Naive B cell (primary cell): ENCODE data around the gene SRRD. TPM values are rescaled to one million over a fixed set of nuclear protein-coding genes. Genes with fewer than 3 reads are reported as not detected.

Experiments used
- ATAC-seq, 2 donors: fragments of 150-1000 bp; cut with Tn5 transposase; 2 replicates each; pipeline ENCODE4 v1.10.0; 2021; ENCODE audit warnings: low read depth in 2 of 2, mild to moderate bottlenecking in 2 of 2, moderate library complexity in 2 of 2
- DNase-seq: peaks from one replicate; pipeline ENCODE4 v3.0.0; 2022
- H3K27ac Mint-ChIP-seq, 6 donors: one replicate each; pipeline ENCODE4 v1.8.0; 2020 to 2022; ENCODE audit warnings: mild to moderate bottlenecking in 6 of 6, mixed read lengths in 6 of 6, moderate library complexity in 5 of 6, inconsistent platforms in 2 of 6
- H3K27me3 Mint-ChIP-seq, 3 donors: one replicate each; pipeline ENCODE4 v1.8.0; 2021 to 2022; ENCODE audit warnings: mixed read lengths in 3 of 3, mild to moderate bottlenecking in 1 of 3
- H3K36me3 Mint-ChIP-seq, 2 donors: one replicate each; pipeline ENCODE4 v1.8.0; 2020 to 2022; ENCODE audit warnings: mixed read lengths in 2 of 2, inconsistent platforms in 1 of 2, mild to moderate bottlenecking in 1 of 2
- H3K4me1 Mint-ChIP-seq, 3 donors: one replicate each; pipeline ENCODE4 v1.8.0; 2020 to 2022; ENCODE audit warnings: mixed read lengths in 3 of 3, inconsistent platforms in 1 of 3, mild to moderate bottlenecking in 1 of 3, moderate library complexity in 1 of 3
- H3K4me3 Mint-ChIP-seq, 8 donors: one replicate each; pipeline ENCODE4 v1.8.0; 2020 to 2022; ENCODE audit warnings: mild to moderate bottlenecking in 8 of 8, mixed read lengths in 8 of 8, moderate library complexity in 8 of 8, inconsistent platforms in 2 of 8
- H3K9me3 Mint-ChIP-seq, 7 donors: one replicate each; pipeline ENCODE4 v1.8.0; 2020 to 2022; ENCODE audit warnings: mixed read lengths in 7 of 7, mild to moderate bottlenecking in 5 of 7, inconsistent platforms in 2 of 7, moderate library complexity in 1 of 7
- polyA plus RNA-seq, 6 donors: library from polyadenylated mRNA; unstranded; fragments of 300-500 nt; fragmentation: Illumina TruSeq; gene quantifications; one replicate each; pipeline ENCODE4 v1.2.3, GENCODE V29; 2021; ENCODE audit warnings: low read depth in 6 of 6

The SRRD gene
- polyA plus RNA-seq, 6 donors from 2014 or later: 17.5 to 28.3 (median 22.7) TPM

DNA sequence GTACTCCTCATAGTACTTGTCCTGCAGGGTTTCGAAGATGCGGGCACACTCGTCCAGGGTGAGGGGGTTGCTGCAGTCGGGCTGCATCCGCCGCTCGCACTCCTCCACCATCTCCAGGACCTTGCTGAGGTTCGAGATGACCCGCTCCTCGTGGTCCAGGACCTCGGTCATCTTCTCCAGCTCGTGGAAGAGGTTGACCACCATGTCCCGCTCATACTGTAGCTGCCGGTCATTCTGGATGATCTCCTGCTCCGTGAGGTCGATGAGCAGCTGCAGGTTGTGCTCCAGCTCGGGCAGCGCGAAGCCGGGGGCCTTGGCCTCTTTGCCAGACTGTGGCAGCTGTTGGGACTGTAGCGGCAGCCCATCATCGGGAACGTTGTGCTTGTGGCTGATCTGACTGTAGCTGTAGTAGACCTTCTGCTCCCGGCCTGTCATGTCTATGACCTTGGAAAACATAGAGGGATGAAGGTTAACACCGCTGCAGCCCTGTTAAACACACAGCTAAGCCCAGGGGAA lies 15.6 kb downstream of the SRRD start:
- Mint-ChIP-seq H3K27me3 (no peaks in the 10 kb centered on the region), H3K36me3 (peaks cover 27 to 32% of the 10 kb centered on the region in 2 donors), H3K9me3 (no peaks in the 10 kb centered on the region), H3K27ac (peak overlapping the region in 2 of 6 donors; percentile 15 to 61), H3K4me1 (peaks cover 15 to 21% (median 17%) of the 10 kb centered on the region in 3 donors), H3K4me3 (no peak overlapping the region)
- no peak for DNase-seq
- ATAC-seq: no peak

DNA sequence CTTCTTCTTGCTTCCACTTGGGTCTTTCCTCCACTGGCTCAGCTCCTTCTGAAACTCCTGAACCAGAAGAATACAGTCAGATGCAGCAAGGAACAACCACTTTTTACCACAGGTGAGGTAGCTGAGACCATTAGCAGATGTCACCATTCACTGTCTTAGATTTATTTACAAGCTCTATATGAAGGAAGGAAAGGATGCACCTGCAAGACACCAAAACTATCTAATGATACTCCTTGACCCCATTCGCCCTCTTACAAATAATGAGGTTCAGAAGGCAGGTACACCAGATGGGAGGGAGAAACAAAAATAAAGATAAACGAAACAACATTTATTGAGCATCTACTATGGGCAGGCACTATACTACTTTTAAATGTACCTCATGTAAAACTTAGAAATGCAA lies 18.3 kb downstream of the SRRD start:
- peak overlapping the region in 1 of 6 donors; percentile 28 for H3K27ac Mint-ChIP-seq
- DNase-seq (no peak), ATAC-seq (no peak)
- peaks cover 30 to 33% of the 10 kb centered on the region in 2 donors for H3K36me3 Mint-ChIP-seq
- peaks cover 14 to 24% (median 21%) of the 10 kb centered on the region in 3 donors for H3K4me1 Mint-ChIP-seq
- H3K4me3 Mint-ChIP-seq: no peak overlapping the region
- H3K27me3 Mint-ChIP-seq: no peaks in the 10 kb centered on the region
- H3K9me3 Mint-ChIP-seq: no peaks in the 10 kb centered on the region

DNA sequence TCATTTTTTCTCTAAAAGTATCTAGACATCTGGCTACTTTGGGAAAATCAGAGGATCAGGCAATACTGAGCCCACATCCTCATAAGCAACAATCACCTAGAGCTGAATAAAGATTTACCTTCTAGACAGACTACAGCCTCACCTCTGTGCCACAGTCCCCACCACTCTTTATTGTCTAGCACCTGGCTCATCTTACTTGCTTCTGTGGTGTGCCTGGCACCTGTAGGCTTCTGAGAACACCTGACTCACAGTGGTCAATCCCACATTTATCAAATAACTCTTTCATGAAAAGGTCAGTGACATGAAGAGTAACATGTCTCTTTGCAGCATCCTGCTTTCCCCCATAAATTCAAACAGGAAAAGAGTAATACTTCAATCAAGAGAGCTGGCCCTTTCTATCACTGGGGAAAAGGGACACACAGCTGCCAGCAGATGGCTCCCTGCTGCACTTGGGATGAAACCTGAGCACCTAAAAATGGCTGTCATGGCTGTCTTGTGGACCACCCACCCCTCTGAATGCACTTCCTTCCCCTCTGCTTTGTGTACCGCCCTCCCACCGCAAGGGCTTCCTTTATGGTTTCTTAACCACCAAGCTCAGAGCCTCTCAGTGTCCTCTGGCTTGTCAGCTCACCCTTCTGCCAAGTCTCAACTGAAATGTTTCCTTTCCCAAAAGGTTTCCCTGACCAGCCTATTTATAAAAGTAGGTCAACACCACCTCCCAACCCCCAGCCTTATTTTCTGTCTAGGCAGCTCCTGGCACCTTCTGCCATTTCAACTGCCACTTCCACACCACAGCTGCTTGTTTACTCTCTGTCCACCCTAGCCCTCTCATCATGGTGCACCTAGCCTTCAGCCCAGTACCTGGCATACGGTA lies 19.2 kb downstream of the SRRD start:
- Mint-ChIP-seq H3K27me3 (no peaks in the 10 kb centered on the region), H3K36me3 (peaks cover 28 to 30% of the 10 kb centered on the region in 2 donors), H3K27ac (peak overlapping the region; percentile 70 to 97 (median 90)), H3K4me1 (peaks cover 12 to 24% (median 21%) of the 10 kb centered on the region in 3 donors), H3K9me3 (no peaks in the 10 kb centered on the region), H3K4me3 (peak overlapping the region in 7 of 8 donors; percentile 10 to 78 (median 50))
- ATAC-seq (peak; percentile 97 to 99), DNase-seq (peak; percentile 65)

DNA sequence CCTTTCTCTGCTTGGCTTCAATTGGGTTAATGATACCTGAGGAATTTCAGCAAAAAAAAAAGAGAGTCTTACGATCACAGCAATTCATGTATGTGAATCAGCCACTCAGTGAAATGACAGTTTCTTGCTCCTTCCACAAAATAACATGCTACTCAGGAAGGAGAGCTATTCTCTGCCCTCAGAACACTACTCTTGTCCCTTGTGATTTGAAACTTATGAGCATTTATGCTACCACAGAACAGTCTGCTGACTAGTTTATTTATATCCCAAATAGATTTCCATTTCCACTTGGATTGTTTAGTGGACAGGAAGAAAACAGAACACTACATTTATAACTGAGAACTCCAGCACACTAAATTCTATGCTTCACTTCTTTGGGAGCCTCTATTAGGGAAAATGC lies 20.1 kb downstream of the SRRD start:
- ATAC-seq: no peak
- peaks cover 29 to 30% of the 10 kb centered on the region in 2 donors for H3K36me3 Mint-ChIP-seq
- no peaks in the 10 kb centered on the region for H3K27me3 Mint-ChIP-seq
- H3K27ac Mint-ChIP-seq: peak overlapping the region in 4 of 6 donors; percentile 76 to 97 (median 84)
- H3K9me3 Mint-ChIP-seq: no peaks in the 10 kb centered on the region
- no peak for DNase-seq
- H3K4me1 Mint-ChIP-seq: peaks cover 12 to 24% (median 22%) of the 10 kb centered on the region in 3 donors
- H3K4me3 Mint-ChIP-seq: peak overlapping the region in 4 of 8 donors; percentile 30 to 75 (median 53)

DNA sequence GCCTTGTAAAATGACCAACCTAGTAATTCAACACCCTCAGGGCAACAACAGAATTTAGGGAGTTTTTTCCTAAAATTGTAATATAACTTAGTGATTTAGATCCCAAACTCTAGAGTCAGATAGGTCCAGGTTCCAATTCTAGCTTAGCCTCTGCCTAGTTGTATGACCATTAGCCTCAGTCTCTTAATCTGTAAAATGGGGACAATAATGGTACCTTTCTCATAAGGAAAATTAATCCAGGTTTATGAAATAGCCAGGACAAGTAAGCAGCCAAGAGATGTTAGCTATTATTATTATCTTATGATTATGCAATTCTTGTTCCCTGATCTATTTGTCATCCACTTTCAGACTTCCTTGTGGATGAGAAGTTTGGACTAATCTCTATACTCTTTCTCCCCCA lies 24.5 kb downstream of the SRRD start:
- Mint-ChIP-seq H3K4me3 (peak overlapping the region in 2 of 8 donors; percentile 20 to 41), H3K27me3 (no peaks in the 10 kb centered on the region), H3K27ac (peak overlapping the region in 1 of 6 donors; percentile 14), H3K4me1 (peaks cover 27 to 48% (median 47%) of the 10 kb centered on the region in 3 donors), H3K36me3 (peaks cover 14 to 23% of the 10 kb centered on the region in 2 donors), H3K9me3 (no peaks in the 10 kb centered on the region)
- ATAC-seq (no peak), DNase-seq (no peak)

DNA sequence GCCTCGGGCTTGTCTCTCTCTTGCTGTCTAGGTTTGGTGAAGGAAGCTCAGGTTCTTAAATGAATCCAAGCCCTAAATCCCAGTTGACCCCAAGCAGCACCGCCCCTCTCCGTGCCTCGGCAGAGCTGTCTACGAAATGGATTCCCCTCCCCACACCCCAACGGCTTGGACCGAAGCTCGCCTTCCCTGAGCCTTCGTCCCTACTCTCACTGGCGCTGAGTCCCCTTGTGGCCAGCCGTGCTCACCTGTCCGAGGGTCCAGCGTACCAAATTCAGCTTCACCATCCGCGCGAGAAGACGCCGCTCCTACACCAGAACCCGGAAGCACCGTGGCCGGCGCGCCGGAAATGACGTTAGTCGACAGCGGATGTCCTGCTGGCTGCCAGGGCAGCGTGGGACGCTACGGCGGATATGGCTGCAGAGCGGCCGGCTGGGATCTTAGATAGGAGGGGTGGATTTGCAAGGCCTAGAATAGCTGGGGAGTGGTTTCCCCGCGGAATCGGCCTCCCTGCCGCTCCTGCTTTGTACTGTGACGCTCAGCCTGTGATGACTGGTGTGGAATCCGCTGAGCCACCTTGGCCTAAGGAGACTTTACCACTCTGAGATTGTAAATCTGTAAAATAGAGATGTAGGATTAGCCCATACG lies 28.6 kb downstream of the SRRD start, which contains the start of gene TFIP11:
Gene TFIP11 (minus strand): TSS at position 325 of the 645 bp plus-strand sequence. CDS start 2,201 bp downstream, outside the sequence.
- peaks cover 0 to 9% of the 10 kb centered on the region in 2 donors for H3K36me3 Mint-ChIP-seq
- H3K27me3 Mint-ChIP-seq: no peaks in the 10 kb centered on the region
- peaks cover 31 to 44% (median 40%) of the 10 kb centered on the region in 3 donors for H3K4me1 Mint-ChIP-seq
- peak; percentile 98 to 99 for ATAC-seq
- no peaks in the 10 kb centered on the region for H3K9me3 Mint-ChIP-seq
- peak within 1 kb of the TSS; percentile 97 to 100 (median 99) for H3K4me3 Mint-ChIP-seq
- peak within 1 kb of the TSS; percentile 96 to 99 (median 98) for H3K27ac Mint-ChIP-seq
- peak; percentile 83 for DNase-seq

DNA sequence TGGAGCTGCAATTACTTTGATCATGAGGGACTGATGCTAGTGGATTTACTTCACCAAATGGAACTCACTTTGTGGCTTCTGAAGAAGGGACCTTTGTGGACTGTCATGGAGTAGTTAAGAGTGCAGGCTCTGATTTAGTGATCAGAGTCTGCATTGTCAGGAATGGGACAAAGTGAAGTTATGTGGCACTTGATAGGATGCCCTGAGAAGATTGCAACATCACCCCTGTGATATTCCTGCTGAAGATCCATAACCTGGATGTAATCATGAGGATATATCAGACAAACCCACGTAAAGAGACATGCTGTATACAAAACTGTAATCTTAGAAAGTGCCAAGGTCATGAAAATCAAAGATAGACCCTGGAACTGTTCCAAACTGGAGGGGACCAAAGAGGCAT lies 30.2 kb downstream of the SRRD start:
- H3K27me3 Mint-ChIP-seq: no peaks in the 10 kb centered on the region
- DNase-seq: no peak
- no peaks in the 10 kb centered on the region for H3K9me3 Mint-ChIP-seq
- peaks cover 31 to 43% (median 40%) of the 10 kb centered on the region in 3 donors for H3K4me1 Mint-ChIP-seq
- peak overlapping the region in 4 of 8 donors; percentile 99 to 100 (median 99) for H3K4me3 Mint-ChIP-seq
- H3K27ac Mint-ChIP-seq: peak overlapping the region in 1 of 6 donors; percentile 43
- no peak for ATAC-seq
- peaks cover 0 to 7% of the 10 kb centered on the region in 2 donors for H3K36me3 Mint-ChIP-seq

DNA sequence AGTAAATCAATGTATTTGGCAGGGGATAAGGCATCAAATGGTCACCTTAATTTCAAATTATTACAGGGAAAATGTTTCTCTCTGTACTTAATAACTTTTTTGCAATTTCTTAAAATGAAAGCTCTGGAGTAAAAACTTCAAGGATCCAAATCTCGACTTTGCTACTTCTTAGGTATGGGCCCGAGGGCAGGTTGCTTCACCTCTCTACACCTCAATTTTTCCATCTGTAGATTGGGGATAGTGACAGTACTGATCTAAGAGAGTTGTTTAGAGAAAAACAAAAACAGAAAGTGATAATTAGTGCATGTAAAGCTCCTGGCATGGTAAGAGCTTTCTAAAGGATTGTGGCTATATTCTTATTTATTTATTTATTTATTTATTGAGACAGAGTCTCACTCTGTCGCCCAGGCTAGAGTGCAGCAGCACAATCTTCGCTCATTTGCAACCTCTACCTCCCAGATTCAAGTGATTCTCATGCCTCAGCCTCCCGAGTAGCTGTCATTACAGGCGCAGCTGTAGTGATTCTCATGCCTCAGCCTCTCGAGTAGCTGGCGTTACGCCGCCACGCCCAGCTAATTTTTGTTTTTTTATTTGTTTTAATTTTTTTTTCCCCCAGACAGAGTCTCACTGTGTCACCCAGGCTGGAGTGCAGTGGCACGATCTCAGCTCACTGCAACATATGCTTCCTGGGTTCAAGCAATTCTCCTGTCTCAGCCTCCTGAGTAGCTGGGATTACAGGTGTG lies 30.9 kb downstream of the SRRD start:
- no peak for ATAC-seq
- H3K4me1 Mint-ChIP-seq: peaks cover 26 to 37% (median 36%) of the 10 kb centered on the region in 3 donors
- H3K4me3 Mint-ChIP-seq: peak overlapping the region in 3 of 8 donors; percentile 25 to 100 (median 27)

DNA sequence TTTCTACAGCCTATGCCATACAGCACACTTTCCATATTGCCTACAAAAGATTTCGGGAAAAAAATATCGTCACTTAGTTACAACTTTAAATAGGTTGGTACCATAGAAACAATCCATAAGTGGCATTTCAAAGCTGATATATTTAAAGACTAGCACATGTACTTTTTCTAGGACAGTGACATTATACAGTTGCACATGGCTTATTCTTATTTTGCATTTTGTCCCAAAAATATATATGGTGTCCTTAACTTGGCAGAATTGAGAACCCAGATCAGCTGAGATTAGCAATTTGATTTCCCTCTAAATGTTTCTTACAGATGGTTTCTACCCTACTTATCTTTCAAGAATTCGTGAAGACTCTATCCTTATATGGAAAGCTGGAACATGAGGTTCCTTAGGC lies 32.3 kb downstream of the SRRD start:
- H3K4me3 Mint-ChIP-seq: peak overlapping the region in 1 of 8 donors; percentile 62
- no peaks in the 10 kb centered on the region for H3K27me3 Mint-ChIP-seq
- ATAC-seq: no peak
- no peaks in the 10 kb centered on the region for H3K9me3 Mint-ChIP-seq
- peak overlapping the region in 1 of 6 donors; percentile 53 for H3K27ac Mint-ChIP-seq
- no peaks in the 10 kb centered on the region for H3K36me3 Mint-ChIP-seq
- no peak for DNase-seq
- H3K4me1 Mint-ChIP-seq: peaks cover 24 to 29% (median 27%) of the 10 kb centered on the region in 3 donors

More for the DNA sequence above, 30.9 kb downstream of the SRRD start:
- no peak for DNase-seq
- Mint-ChIP-seq H3K36me3 (no peaks in the 10 kb centered on the region), H3K9me3 (no peaks in the 10 kb centered on the region), H3K27me3 (no peaks in the 10 kb centered on the region), H3K27ac (no peak overlapping the region)

DNA sequence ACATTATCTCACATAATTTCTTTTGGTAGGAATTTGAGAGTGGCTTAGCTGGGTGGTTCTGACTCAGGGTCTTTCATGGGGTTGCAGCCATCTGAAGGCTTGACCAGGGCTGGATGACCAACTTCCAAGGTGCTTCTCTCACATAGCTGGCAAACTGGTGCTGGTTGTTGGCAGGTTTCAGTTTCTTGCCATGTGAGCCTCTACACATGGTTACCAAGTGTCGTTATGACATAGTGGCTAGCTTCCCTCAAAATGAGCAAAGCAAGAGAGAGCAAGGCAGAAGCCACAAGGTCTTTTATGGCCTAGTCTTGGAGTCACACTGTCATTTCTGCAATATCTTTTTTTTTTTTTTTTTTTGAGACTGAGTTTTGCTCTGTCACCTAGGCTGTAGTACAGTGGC lies 32.8 kb downstream of the SRRD start:
- H3K36me3 Mint-ChIP-seq: no peaks in the 10 kb centered on the region
- DNase-seq: no peak
- no peak overlapping the region for H3K27ac Mint-ChIP-seq
- H3K4me3 Mint-ChIP-seq: peak overlapping the region in 1 of 8 donors; percentile 62
- H3K9me3 Mint-ChIP-seq: no peaks in the 10 kb centered on the region
- H3K27me3 Mint-ChIP-seq: no peaks in the 10 kb centered on the region
- no peak for ATAC-seq
- peaks cover 19 to 24% (median 22%) of the 10 kb centered on the region in 3 donors for H3K4me1 Mint-ChIP-seq

DNA sequence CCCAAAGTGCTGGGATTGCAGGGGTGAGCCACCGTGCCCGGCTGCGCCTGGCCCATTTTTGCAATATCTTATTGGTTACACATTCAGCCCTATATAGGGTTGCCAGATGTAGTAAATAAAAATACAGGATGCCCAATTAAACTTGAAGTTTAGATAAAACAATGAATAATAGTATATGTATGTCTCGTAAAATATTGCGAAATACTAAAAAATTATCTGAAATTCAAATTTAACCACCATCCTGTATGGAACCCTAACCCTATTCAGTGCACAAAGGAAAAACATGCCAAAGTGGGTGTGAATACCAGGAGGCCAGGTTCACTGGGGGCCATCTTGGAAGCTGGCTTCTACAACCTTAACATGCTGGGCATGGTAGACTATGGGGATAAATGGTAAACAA lies 33.8 kb downstream of the SRRD start:
- Mint-ChIP-seq H3K4me3 (no peak overlapping the region), H3K4me1 (peaks cover 12 to 19% (median 16%) of the 10 kb centered on the region in 3 donors), H3K9me3 (no peaks in the 10 kb centered on the region), H3K36me3 (no peaks in the 10 kb centered on the region), H3K27ac (no peak overlapping the region), H3K27me3 (no peaks in the 10 kb centered on the region)
- ATAC-seq (no peak), DNase-seq (no peak)

DNA sequence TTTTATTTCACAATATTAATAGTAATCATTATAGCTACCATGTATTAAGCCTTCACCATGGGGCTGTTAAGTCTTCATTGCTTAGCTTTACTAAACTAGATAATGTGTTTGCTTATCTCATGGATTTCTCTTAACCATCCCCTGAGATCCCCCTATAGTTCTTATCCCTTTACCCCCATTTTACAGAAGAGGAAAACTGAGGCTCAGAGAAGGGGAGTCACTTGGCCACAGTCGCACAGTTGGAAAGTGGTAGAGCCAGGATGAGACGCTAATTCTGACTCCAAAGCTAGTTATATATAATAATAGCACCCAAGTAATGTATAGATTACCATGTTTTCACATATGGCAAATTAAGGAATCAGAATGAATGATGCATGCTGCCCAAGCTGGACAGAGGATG lies 38.3 kb downstream of the SRRD start:
- Mint-ChIP-seq H3K9me3 (no peaks in the 10 kb centered on the region), H3K4me1 (peaks cover 4 to 11% (median 6%) of the 10 kb centered on the region in 3 donors), H3K36me3 (peaks cover 0 to 12% of the 10 kb centered on the region in 2 donors), H3K27ac (peak overlapping the region in 1 of 6 donors; percentile 30), H3K4me3 (no peak overlapping the region), H3K27me3 (no peaks in the 10 kb centered on the region)
- no peak for ATAC-seq
- DNase-seq: no peak

DNA sequence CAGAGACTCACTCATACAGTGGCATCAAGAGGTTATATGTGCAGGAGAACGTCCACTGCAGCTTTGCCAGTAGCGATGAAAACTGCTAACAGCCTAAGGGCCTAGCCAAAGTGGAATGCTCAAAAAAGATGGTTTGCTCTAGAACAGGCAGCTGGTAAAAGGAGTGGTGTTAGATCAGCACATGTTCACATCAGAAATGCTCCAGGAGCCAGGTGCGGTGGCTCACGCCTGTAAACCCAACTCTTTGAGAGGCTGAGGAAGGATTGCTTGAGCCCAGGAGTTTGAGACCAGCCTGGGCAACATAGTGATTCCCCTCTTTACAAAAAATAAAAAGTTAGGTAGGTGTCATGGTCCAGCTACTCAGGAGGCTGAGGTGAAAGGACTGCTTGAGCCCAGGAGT lies 38.9 kb downstream of the SRRD start:
- Mint-ChIP-seq H3K27me3 (no peaks in the 10 kb centered on the region), H3K4me3 (no peak overlapping the region), H3K9me3 (no peaks in the 10 kb centered on the region), H3K36me3 (peaks cover 0 to 12% of the 10 kb centered on the region in 2 donors), H3K4me1 (peaks cover 4 to 11% (median 6%) of the 10 kb centered on the region in 3 donors), H3K27ac (no peak overlapping the region)
- ATAC-seq (no peak), DNase-seq (no peak)
